Osteoblast (primary cell): Measurements from ENCODE around the gene CMPK2. TPM values are rescaled to one million over a fixed set of nuclear protein-coding genes. Genes with fewer than 3 reads are reported as not detected.
"Not testable (repeated sequence)": the region's sequence is repeated elsewhere in the genome, so short reads cannot be mapped to it uniquely, and the experiment has no call there.

Experiments used
- DNase-seq: peaks from one replicate; pipeline ENCODE4 v3.0.0; 2011; ENCODE audit warnings: low spot score, mixed read lengths; ENCODE audit not compliant: insufficient read length; ENCODE audit errors: missing footprints
- H2AFZ ChIP-seq: 2 replicates; pipeline ENCODE4 v1.6.0; 2011; ENCODE audit warnings: mild to moderate bottlenecking, low read length
- H3K27ac ChIP-seq: 2 replicates; pipeline ENCODE4 v1.5.1; 2011; ENCODE audit warnings: mild to moderate bottlenecking, low read depth, low read length, moderate library complexity
- H3K27me3 ChIP-seq: 2 replicates; pipeline ENCODE4 v1.6.0; 2012; ENCODE audit warnings: mild to moderate bottlenecking, control low read depth, inconsistent platforms, low read length, moderate library complexity; ENCODE audit not compliant: insufficient read depth
- H3K36me3 ChIP-seq: 2 replicates; pipeline ENCODE4 v1.5.1; 2011; ENCODE audit warnings: mild to moderate bottlenecking, low read length, control low read depth, moderate library complexity; ENCODE audit not compliant: insufficient read depth
- H3K4me1 ChIP-seq: 2 replicates; pipeline ENCODE4 v1.5.1; 2011; ENCODE audit warnings: mild to moderate bottlenecking, low read length, control low read depth, moderate library complexity; ENCODE audit not compliant: insufficient read depth
- H3K4me2 ChIP-seq: 2 replicates; pipeline ENCODE4 v1.6.0; 2011; ENCODE audit warnings: mild to moderate bottlenecking, low read length; ENCODE audit not compliant: insufficient read depth
- H3K4me3 ChIP-seq: fragments of 200-600 bp; sonication (generic); 3 replicates; pipeline ENCODE4 v1.5.1; 2012; ENCODE audit warnings: mild to moderate bottlenecking, low read length, inconsistent platforms; ENCODE audit not compliant: insufficient read depth
- H3K79me2 ChIP-seq: 2 replicates; pipeline ENCODE4 v1.6.0; 2012; ENCODE audit warnings: mild to moderate bottlenecking, low read length, control low read depth, inconsistent platforms; ENCODE audit not compliant: insufficient read depth
- H3K9me3 ChIP-seq: 2 replicates; pipeline ENCODE4 v1.5.1; 2011; ENCODE audit warnings: low read depth, low read length, control low read depth
- H4K20me1 ChIP-seq: 2 replicates; pipeline ENCODE4 v1.6.0; 2012; ENCODE audit warnings: mild to moderate bottlenecking, low read length, control low read depth; ENCODE audit not compliant: insufficient read depth
- CTCF ChIP-seq: IDR thresholded peaks from 2 replicates; pipeline ENCODE4 v1.5.1; 2011; ENCODE audit warnings: mild to moderate bottlenecking, low read depth, low read length, moderate library complexity; ENCODE audit errors: extremely low read depth
- total RNA-seq: library from RNA; depleted of rRNA; stranded (reverse); fragments of >200 nt; gene quantifications from 2 replicates; pipeline ENCODE4 v1.2.3, GENCODE V29; 2012

CMPK2 gene
- total RNA-seq, 1 donor = 2.2 TPM

GRCh38 chr2:6905668-6906067 is 40.0 kb upstream of the CMPK2 start:
- TF ChIP-seq CTCF = no peak
- Histone ChIP-seq H3K4me2 (no peak overlapping the region), H4K20me1 (no peaks in the 10 kb centered on the region), H3K79me2 (no peaks in the 10 kb centered on the region), H2AFZ (no peak overlapping the region), H3K4me3 (no peak overlapping the region), H3K36me3 (no peaks in the 10 kb centered on the region), H3K27me3 (no peaks in the 10 kb centered on the region), H3K4me1 (no peaks in the 10 kb centered on the region), H3K9me3 (no peaks in the 10 kb centered on the region), H3K27ac (no peak overlapping the region)
- DNase-seq = no peak

GRCh38 chr2:6902581-6902980 is 36.9 kb upstream of the CMPK2 start:
- not testable (repeated sequence) for H4K20me1 ChIP-seq, H3K36me3 ChIP-seq, H3K27me3 ChIP-seq, H3K4me3 ChIP-seq, H2AFZ ChIP-seq, DNase-seq, H3K27ac ChIP-seq, H3K4me2 ChIP-seq, H3K4me1 ChIP-seq, H3K79me2 ChIP-seq, H3K9me3 ChIP-seq

GRCh38 chr2:6896930-6897759 is 31.4 kb upstream of the CMPK2 start:
- Histone ChIP-seq H3K79me2 (no peaks in the 10 kb centered on the region), H3K36me3 (no peaks in the 10 kb centered on the region), H3K4me1 (no peaks in the 10 kb centered on the region), H3K4me2 (no peak overlapping the region), H3K4me3 (no peak overlapping the region), H3K9me3 (no peaks in the 10 kb centered on the region), H4K20me1 (no peaks in the 10 kb centered on the region), H3K27me3 (no peaks in the 10 kb centered on the region), H2AFZ (no peak overlapping the region), H3K27ac (no peak overlapping the region)
- DNase-seq = no peak
- TF ChIP-seq CTCF = peak; percentile 47

GRCh38 chr2:6893876-6894482 is 28.3 kb upstream of the CMPK2 start:
- no peaks in the 10 kb centered on the region for H3K27me3 ChIP-seq
- no peaks in the 10 kb centered on the region for H3K36me3 ChIP-seq
- H2AFZ ChIP-seq = no peak overlapping the region
- no peaks in the 10 kb centered on the region for H3K9me3 ChIP-seq
- no peak overlapping the region for H3K4me3 ChIP-seq
- no peak for DNase-seq
- H3K27ac ChIP-seq = no peak overlapping the region
- H4K20me1 ChIP-seq = no peaks in the 10 kb centered on the region
- no peak overlapping the region for H3K4me2 ChIP-seq
- no peaks in the 10 kb centered on the region for H3K79me2 ChIP-seq
- no peak for TF ChIP-seq CTCF
- no peaks in the 10 kb centered on the region for H3K4me1 ChIP-seq
